ENCODE measurements around the gene MAGI3.

GRCh38 chr1:113587475-113587874 lies 197.2 kb downstream of the MAGI3 start:
- TF ChIP-seq CTCF (conservative IDR thresholded peaks at IDR 0.05 in 1 of 2, IDR thresholded peaks at IDR 0.05 in 1 of 2; ENCODE audit: low read depth in 1 of 2, low read length in 2 of 2): no peak
- no peak for TF ChIP-seq EZH2 (IDR thresholded peaks at IDR 0.05; ENCODE audit: low read length, missing control alignments)
